WTC11 (cell line): Measurements from ENCODE around the gene CD207. TPM values are rescaled to one million over a fixed set of nuclear protein-coding genes. Genes with fewer than 3 reads are reported as not detected.

Experiments used
- ATAC-seq: fragments of 200-7000 bp; cut with Tn5 transposase; 2 replicates; pipeline ENCODE4 v1.10.0; 2021; ENCODE audit warnings: mild to moderate bottlenecking, moderate library complexity
- CTCF ChIA-PET: fragments of 300-600 bp; sonication (Branson Sonifier 250); formaldehyde crosslinking; loops from one replicate; lab custom pipeline; 2021; ENCODE audit warnings: antibody characterized with exemption; lab: Charles Lee
- POLR2A ChIA-PET: fragments of 350-600 bp; sonication (Branson Sonifier 250); formaldehyde crosslinking; loops from one replicate; lab custom pipeline; 2021; ENCODE audit warnings: antibody characterized with exemption; lab: Charles Lee
- DNase-seq: peaks from one replicate; pipeline ENCODE4 v3.0.0; 2021; ENCODE audit warnings: low spot score
- H3K27ac Mint-ChIP-seq: 2 replicates; pipeline ENCODE4 v1.8.0; 2021; ENCODE audit warnings: mixed read lengths
- H3K27me3 Mint-ChIP-seq: 2 replicates; pipeline ENCODE4 v1.8.0; 2021; ENCODE audit warnings: low read depth, mild to moderate bottlenecking, moderate library complexity, mixed read lengths
- H3K36me3 Mint-ChIP-seq: 2 replicates; pipeline ENCODE4 v1.8.0; 2021; ENCODE audit warnings: mixed read lengths
- H3K4me1 Mint-ChIP-seq: 2 replicates; pipeline ENCODE4 v1.8.0; 2022; ENCODE audit warnings: mixed read lengths
- H3K4me3 Mint-ChIP-seq: 2 replicates; pipeline ENCODE4 v1.8.0; 2021; ENCODE audit warnings: mild to moderate bottlenecking, moderate library complexity, mixed read lengths
- H3K9me3 Mint-ChIP-seq: 2 replicates; pipeline ENCODE4 v1.8.0; 2021; ENCODE audit warnings: mixed read lengths
- CBFB ChIP-seq: sonication (generic); formaldehyde crosslinking; IDR thresholded peaks from 2 replicates; pipeline ENCODE4 v1.8.1; 2022; ENCODE audit warnings: mild to moderate bottlenecking, low read depth, missing genetic modification reagents
- CREM ChIP-seq: sonication (generic); formaldehyde crosslinking; IDR thresholded peaks from 2 replicates; pipeline ENCODE4 v1.8.1; 2022; ENCODE audit warnings: mild to moderate bottlenecking, missing genetic modification reagents, moderate library complexity
- ERG ChIP-seq: fragments of 250-450 bp; sonication (Bioruptor Pico); IDR thresholded peaks from 2 replicates; pipeline ENCODE4 v1.8.0; 2021; ENCODE audit warnings: mild to moderate bottlenecking
- ETV6 ChIP-seq: sonication (generic); formaldehyde crosslinking; IDR thresholded peaks from 2 replicates; pipeline ENCODE4 v1.8.1; 2022; ENCODE audit warnings: mild to moderate bottlenecking, missing genetic modification reagents
- MXD4 ChIP-seq: fragments of 250-450 bp; sonication (Bioruptor Pico); IDR thresholded peaks from 2 replicates; pipeline ENCODE4 v1.8.0; 2021; ENCODE audit warnings: mild to moderate bottlenecking, moderate library complexity, borderline replicate concordance
- SMAD4 ChIP-seq: sonication (generic); formaldehyde crosslinking; IDR thresholded peaks from 2 replicates; pipeline ENCODE4 v1.8.0; 2022; ENCODE audit warnings: mild to moderate bottlenecking, missing genetic modification reagents
- ZNF121 ChIP-seq: sonication (generic); formaldehyde crosslinking; IDR thresholded peaks from 2 replicates; pipeline ENCODE4 v1.8.0; 2023; ENCODE audit warnings: missing genetic modification reagents
- ZNF263 ChIP-seq: sonication (generic); formaldehyde crosslinking; IDR thresholded peaks from 2 replicates; pipeline ENCODE4 v1.8.1; 2022; ENCODE audit warnings: low read depth, mild to moderate bottlenecking, moderate library complexity, missing genetic modification reagents
- ZNF416 ChIP-seq: fragments of 250-450 bp; sonication (Bioruptor Pico); IDR thresholded peaks from 2 replicates; pipeline ENCODE4 v1.9.0; 2021; ENCODE audit warnings: mild to moderate bottlenecking, inconsistent platforms
- total RNA-seq: library from RNA; stranded (reverse); gene quantifications from 3 replicates; pipeline ENCODE4 v1.2.3, GENCODE V29; 2021
- TF ChIP-seq, protein P1 (sequence below): sonication (generic); formaldehyde crosslinking; IDR thresholded peaks from 2 replicates; pipeline ENCODE4 v1.8.1; 2023; ENCODE audit warnings: mild to moderate bottlenecking, missing genetic modification reagents, moderate library complexity
- TF ChIP-seq, protein P2 (sequence below): sonication (generic); formaldehyde crosslinking; IDR thresholded peaks from 2 replicates; pipeline ENCODE4 v1.8.1; 2022; ENCODE audit warnings: missing genetic modification reagents, borderline replicate concordance
- TF ChIP-seq, protein P3 (sequence below): fragments of 250-450 bp; sonication (Bioruptor Pico); IDR thresholded peaks from 2 replicates; pipeline ENCODE4 v1.9.0; 2021; ENCODE audit warnings: mild to moderate bottlenecking
- TF ChIP-seq, protein P4 (sequence below): sonication (generic); formaldehyde crosslinking; IDR thresholded peaks from 2 replicates; pipeline ENCODE4 v1.8.1; 2023; ENCODE audit warnings: mild to moderate bottlenecking, missing genetic modification reagents

Gene CD207
- total RNA-seq, 1 experiment from 2014 or later: not detected

GRCh38 chr2:70823249-70823648, 12.4 kb downstream of the CD207 start:
- Mint-ChIP-seq H3K36me3 (no peaks in the 10 kb centered on the region), H3K27ac (no peak overlapping the region), H3K9me3 (no peaks in the 10 kb centered on the region), H3K4me1 (peaks cover 7% of the 10 kb centered on the region), H3K4me3 (no peak overlapping the region), H3K27me3 (peaks cover 19% of the 10 kb centered on the region)
- DNase-seq (no peak), ATAC-seq (no peak)
- TF ChIP-seq ZNF263 (CRISPR knock-in tag): no peak
- TF ChIP-seq, protein P1, sequence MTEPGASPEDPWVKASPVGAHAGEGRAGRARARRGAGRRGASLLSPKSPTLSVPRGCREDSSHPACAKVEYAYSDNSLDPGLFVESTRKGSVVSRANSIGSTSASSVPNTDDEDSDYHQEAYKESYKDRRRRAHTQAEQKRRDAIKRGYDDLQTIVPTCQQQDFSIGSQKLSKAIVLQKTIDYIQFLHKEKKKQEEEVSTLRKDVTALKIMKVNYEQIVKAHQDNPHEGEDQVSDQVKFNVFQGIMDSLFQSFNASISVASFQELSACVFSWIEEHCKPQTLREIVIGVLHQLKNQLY (CRISPR knock-in tag): no peak
- no peak for TF ChIP-seq ZNF121
- no peak for TF ChIP-seq CREM (CRISPR knock-in tag)
- TF ChIP-seq SMAD4: no peak
- CTCF ChIA-PET: interaction anchor here (0.5 kb wide), 1 partner anchor 711 kb away, joined by 3 read pairs; no protein-coding TSS in a partner anchor
- POLR2A ChIA-PET: no interaction called here

DNA sequence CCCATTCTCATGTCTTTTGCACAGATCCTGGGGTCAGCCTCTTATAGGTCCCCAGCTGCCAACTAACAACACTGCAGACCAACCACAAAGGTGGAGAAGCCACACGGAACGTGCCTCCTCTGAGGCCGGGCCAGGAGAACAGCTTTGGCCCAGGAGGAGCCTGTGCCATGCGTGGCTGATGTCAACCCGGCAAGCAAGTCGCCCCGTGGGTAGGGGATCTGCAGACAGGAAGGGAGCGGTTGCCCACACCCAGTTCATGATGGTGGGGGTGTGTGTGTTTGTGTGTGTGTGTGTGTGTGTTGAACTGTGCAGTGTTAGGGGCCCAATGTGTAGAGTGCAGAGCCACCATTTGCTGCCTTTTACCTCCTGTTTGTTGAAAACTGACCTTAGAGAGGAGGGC, 12.8 kb downstream of the CD207 start:
- ChIA-PET CTCF (no interaction called here), POLR2A (no interaction called here)
- Mint-ChIP-seq H3K27me3 (peaks cover 19% of the 10 kb centered on the region), H3K36me3 (no peaks in the 10 kb centered on the region), H3K9me3 (no peaks in the 10 kb centered on the region), H3K4me1 (peaks cover 4% of the 10 kb centered on the region), H3K4me3 (no peak overlapping the region)
- DNase-seq: no peak
- ATAC-seq: no peak
- no peak for TF ChIP-seq MXD4 (CRISPR knock-in tag)
- TF ChIP-seq, all 79 proteins: peak for 0
- H3K27ac Mint-ChIP-seq: no peak overlapping the region

GRCh38 chr2:70820499-70820898, 15.1 kb downstream of the CD207 start, which contains the start of gene CLEC4F:
Gene CLEC4F (minus strand): TSS chr2:70820599. CDS start chr2:70820523, 76 bp downstream.
- ATAC-seq: peak; percentile 30; the same call in 1 of the 2 replicates
- no peak for TF ChIP-seq CBFB (CRISPR knock-in tag)
- TF ChIP-seq, protein P2, sequence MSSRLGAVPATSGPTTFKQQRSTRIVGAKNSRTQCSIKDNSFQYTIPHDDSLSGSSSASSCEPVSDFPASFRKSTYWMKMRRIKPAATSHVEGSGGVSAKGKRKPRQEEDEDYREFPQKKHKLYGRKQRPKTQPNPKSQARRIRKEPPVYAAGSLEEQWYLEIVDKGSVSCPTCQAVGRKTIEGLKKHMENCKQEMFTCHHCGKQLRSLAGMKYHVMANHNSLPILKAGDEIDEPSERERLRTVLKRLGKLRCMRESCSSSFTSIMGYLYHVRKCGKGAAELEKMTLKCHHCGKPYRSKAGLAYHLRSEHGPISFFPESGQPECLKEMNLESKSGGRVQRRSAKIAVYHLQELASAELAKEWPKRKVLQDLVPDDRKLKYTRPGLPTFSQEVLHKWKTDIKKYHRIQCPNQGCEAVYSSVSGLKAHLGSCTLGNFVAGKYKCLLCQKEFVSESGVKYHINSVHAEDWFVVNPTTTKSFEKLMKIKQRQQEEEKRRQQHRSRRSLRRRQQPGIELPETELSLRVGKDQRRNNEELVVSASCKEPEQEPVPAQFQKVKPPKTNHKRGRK (CRISPR knock-in tag): no peak
- TF ChIP-seq, protein P3, sequence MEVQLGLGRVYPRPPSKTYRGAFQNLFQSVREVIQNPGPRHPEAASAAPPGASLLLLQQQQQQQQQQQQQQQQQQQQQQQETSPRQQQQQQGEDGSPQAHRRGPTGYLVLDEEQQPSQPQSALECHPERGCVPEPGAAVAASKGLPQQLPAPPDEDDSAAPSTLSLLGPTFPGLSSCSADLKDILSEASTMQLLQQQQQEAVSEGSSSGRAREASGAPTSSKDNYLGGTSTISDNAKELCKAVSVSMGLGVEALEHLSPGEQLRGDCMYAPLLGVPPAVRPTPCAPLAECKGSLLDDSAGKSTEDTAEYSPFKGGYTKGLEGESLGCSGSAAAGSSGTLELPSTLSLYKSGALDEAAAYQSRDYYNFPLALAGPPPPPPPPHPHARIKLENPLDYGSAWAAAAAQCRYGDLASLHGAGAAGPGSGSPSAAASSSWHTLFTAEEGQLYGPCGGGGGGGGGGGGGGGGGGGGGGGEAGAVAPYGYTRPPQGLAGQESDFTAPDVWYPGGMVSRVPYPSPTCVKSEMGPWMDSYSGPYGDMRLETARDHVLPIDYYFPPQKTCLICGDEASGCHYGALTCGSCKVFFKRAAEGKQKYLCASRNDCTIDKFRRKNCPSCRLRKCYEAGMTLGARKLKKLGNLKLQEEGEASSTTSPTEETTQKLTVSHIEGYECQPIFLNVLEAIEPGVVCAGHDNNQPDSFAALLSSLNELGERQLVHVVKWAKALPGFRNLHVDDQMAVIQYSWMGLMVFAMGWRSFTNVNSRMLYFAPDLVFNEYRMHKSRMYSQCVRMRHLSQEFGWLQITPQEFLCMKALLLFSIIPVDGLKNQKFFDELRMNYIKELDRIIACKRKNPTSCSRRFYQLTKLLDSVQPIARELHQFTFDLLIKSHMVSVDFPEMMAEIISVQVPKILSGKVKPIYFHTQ (CRISPR knock-in tag): no peak
- TF ChIP-seq, protein P4, sequence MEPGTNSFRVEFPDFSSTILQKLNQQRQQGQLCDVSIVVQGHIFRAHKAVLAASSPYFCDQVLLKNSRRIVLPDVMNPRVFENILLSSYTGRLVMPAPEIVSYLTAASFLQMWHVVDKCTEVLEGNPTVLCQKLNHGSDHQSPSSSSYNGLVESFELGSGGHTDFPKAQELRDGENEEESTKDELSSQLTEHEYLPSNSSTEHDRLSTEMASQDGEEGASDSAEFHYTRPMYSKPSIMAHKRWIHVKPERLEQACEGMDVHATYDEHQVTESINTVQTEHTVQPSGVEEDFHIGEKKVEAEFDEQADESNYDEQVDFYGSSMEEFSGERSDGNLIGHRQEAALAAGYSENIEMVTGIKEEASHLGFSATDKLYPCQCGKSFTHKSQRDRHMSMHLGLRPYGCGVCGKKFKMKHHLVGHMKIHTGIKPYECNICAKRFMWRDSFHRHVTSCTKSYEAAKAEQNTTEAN (CRISPR knock-in tag): no peak
- TF ChIP-seq ERG (CRISPR knock-in tag): no peak
- no peak for TF ChIP-seq ETV6 (CRISPR knock-in tag)
- TF ChIP-seq ZNF416 (CRISPR knock-in tag): no peak
- Mint-ChIP-seq H3K27me3 (peaks cover 28% of the 10 kb centered on the region), H3K4me1 (no peaks in the 10 kb centered on the region), H3K9me3 (no peaks in the 10 kb centered on the region), H3K4me3 (no peak within 1 kb of the TSS), H3K27ac (no peak within 1 kb of the TSS), H3K36me3 (no peaks in the 10 kb centered on the region)
- no peak for DNase-seq
- ChIA-PET CTCF (interaction anchor here (1.1 kb wide), 1 partner anchor 128 kb away, joined by 3 read pairs; no protein-coding TSS in a partner anchor), POLR2A (no interaction called here)
